ENCODE measurements around the gene RBPMS2. TPM values are rescaled to one million over a fixed set of nuclear protein-coding genes. Genes with fewer than 3 reads are reported as not detected.

Gene RBPMS2
- total and polyA plus RNA-seq, 2 of the 4 experiments (the other 2 are of a cell fraction), result 2.8 TPM; not detected in 1

DNA sequence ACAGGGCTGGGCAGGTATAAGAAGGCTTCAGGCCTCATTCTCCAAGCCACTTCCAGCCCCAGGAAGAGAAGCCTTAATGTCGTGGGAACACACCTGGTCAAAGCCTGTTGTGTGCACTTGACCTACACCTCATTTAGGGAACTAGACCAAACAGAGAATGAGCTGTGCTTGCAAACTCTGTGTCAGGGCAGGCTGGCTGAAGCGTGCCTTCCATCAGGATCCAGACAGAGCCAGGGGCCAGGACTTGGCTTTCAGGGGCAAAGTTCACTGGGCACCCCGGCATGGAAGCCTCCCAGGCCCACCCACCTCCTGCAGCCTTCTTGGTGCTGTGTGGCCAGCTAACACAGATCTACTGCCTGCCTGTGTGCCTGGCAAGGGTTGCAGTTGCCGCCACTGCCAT, 11.5 kb downstream of the RBPMS2 start:
- H2AK9ac ChIP-seq (replicated peaks; ENCODE audit: low read depth, low read length, poor library complexity), result no peak overlapping the region
- no peak for ATAC-seq (ENCODE audit: low read depth)
- peaks cover 3% of the 10 kb centered on the region; the same call in 1 of the 2 replicates for H3K9me1 ChIP-seq (ENCODE audit: insufficient read depth, low read length)
- no peaks in the 10 kb centered on the region for H4K20me1 ChIP-seq (ENCODE audit: insufficient read depth, low read length)
- H3K4me1 ChIP-seq (ENCODE audit: control insufficient read depth, insufficient read depth, low read length), result no peaks in the 10 kb centered on the region
- WGBS, 2 experiments (ENCODE audit: extremely low coverage in 2 of 2, insufficient read length in 1 of 2), result 100% methylated on average over 1 of the region's 4 CpGs; no CpG with 5 or more reads in 1 of the 2 experiments
- no peak for DNase-seq
- H2AFZ ChIP-seq (replicated peaks; ENCODE audit: low read length, poor library complexity), result no peak overlapping the region
- H2BK20ac ChIP-seq (ENCODE audit: low read depth, low read length), result no peak overlapping the region
- no peaks in the 10 kb centered on the region for H3K9me3 ChIP-seq (ENCODE audit: control insufficient read depth, insufficient read depth, low read length)
- H3K27me3 ChIP-seq (ENCODE audit: control insufficient read depth, insufficient read depth, low read length), result no peaks in the 10 kb centered on the region
- in situ Hi-C loops (cut with MboI; ENCODE audit: low sequenced_read_pairs), result no loop called here
- H3K23ac ChIP-seq (ENCODE audit: low read depth, low read length), result no peak overlapping the region
- no peak overlapping the region for H3K9ac ChIP-seq (ENCODE audit: low read depth, low read length)
- no peaks in the 10 kb centered on the region for H3K36me3 ChIP-seq (ENCODE audit: control insufficient read depth, insufficient read depth, low read length)
- H3K4me2 ChIP-seq (ENCODE audit: low read depth, low read length), result no peak overlapping the region
- no peak overlapping the region for H3K4ac ChIP-seq (ENCODE audit: low read depth, low read length)
- H2BK15ac ChIP-seq (ENCODE audit: low read depth, low read length), result no peak overlapping the region
- no peak overlapping the region for H4K8ac ChIP-seq (ENCODE audit: low read depth in 2 of 2, low read length in 2 of 2)
- no peak overlapping the region for H3K14ac ChIP-seq (replicated peaks; ENCODE audit: low read depth, low read length)
- H2AK5ac ChIP-seq (ENCODE audit: low read depth, low read length), result no peak overlapping the region
- H3K18ac ChIP-seq (ENCODE audit: low read depth, low read length), result no peak overlapping the region
- H2BK120ac ChIP-seq (ENCODE audit: low read depth, low read length), result no peak overlapping the region
- dilution Hi-C loops (cut with HindIII; ENCODE audit: low sequenced_read_pairs, unreplicated experiment), result no loop called here
- ChIA-PET CTCF (no interaction called here), POLR2A (ENCODE audit: unreplicated experiment) (no interaction called here)
- BruUV-seq (replicated peaks), result no TSS peak
- TF ChIP-seq RCOR1 (IDR thresholded peaks at IDR 0.05; ENCODE audit: insufficient replicate concordance, low read length) (no peak), RAD21 (IDR thresholded peaks at IDR 0.05; ENCODE audit: low read length) (no peak), MXI1 (IDR thresholded peaks at IDR 0.05; ENCODE audit: borderline replicate concordance, low read depth, low read length) (no peak), SMC3 (IDR thresholded peaks at IDR 0.05; ENCODE audit: low read depth, low read length) (no peak), NFE2L2 (IDR thresholded peaks at IDR 0.05; ENCODE audit: low read depth, low read length) (no peak), POLR2A (IDR thresholded peaks at IDR 0.05; ENCODE audit: low read depth, low read length) (no peak), CHD1 (IDR thresholded peaks at IDR 0.05; ENCODE audit: low read depth, low read length) (no peak), MAFK (IDR thresholded peaks at IDR 0.05; ENCODE audit: low read depth, low read length) (no peak), RFX5 (IDR thresholded peaks at IDR 0.05; ENCODE audit: low read depth, low read length) (no peak)
- TF ChIP-seq, protein P1, sequence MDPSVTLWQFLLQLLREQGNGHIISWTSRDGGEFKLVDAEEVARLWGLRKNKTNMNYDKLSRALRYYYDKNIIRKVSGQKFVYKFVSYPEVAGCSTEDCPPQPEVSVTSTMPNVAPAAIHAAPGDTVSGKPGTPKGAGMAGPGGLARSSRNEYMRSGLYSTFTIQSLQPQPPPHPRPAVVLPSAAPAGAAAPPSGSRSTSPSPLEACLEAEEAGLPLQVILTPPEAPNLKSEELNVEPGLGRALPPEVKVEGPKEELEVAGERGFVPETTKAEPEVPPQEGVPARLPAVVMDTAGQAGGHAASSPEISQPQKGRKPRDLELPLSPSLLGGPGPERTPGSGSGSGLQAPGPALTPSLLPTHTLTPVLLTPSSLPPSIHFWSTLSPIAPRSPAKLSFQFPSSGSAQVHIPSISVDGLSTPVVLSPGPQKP (IDR thresholded peaks at IDR 0.05; ENCODE audit: borderline replicate concordance, low read depth, low read length), result no peak
- TF ChIP-seq, protein P2, sequence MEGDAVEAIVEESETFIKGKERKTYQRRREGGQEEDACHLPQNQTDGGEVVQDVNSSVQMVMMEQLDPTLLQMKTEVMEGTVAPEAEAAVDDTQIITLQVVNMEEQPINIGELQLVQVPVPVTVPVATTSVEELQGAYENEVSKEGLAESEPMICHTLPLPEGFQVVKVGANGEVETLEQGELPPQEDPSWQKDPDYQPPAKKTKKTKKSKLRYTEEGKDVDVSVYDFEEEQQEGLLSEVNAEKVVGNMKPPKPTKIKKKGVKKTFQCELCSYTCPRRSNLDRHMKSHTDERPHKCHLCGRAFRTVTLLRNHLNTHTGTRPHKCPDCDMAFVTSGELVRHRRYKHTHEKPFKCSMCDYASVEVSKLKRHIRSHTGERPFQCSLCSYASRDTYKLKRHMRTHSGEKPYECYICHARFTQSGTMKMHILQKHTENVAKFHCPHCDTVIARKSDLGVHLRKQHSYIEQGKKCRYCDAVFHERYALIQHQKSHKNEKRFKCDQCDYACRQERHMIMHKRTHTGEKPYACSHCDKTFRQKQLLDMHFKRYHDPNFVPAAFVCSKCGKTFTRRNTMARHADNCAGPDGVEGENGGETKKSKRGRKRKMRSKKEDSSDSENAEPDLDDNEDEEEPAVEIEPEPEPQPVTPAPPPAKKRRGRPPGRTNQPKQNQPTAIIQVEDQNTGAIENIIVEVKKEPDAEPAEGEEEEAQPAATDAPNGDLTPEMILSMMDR (conservative IDR thresholded peaks at IDR 0.05; ENCODE audit: low read depth, low read length), result no peak
- H3K4me3 ChIP-seq (ENCODE audit: insufficient read depth, low read depth, low read length), result no peak overlapping the region
- H3K79me1 ChIP-seq (ENCODE audit: low read depth in 1 of 2, low read length in 2 of 2), result no peaks in the 10 kb centered on the region; a peak in 1 of 4 replicates
- no peak overlapping the region for H3K27ac ChIP-seq (ENCODE audit: insufficient read depth, low read length)
- no peak overlapping the region for H4K5ac ChIP-seq (ENCODE audit: low read depth, low read length)
- H3K56ac ChIP-seq (ENCODE audit: extremely low read depth, insufficient read depth, low read length), result no peak overlapping the region
- H2BK5ac ChIP-seq (ENCODE audit: low read depth, low read length, poor library complexity, severe bottlenecking), result no peak overlapping the region
- intact Hi-C loops (cut with micrococcal nuclease), result no loop called here
- no peak overlapping the region for H4K91ac ChIP-seq (ENCODE audit: insufficient read depth, low read depth, low read length)

Measured in IMR-90 (cell line).